Esophagus muscularis mucosa (tissue), 4 donors: ENCODE data around the gene GMCL1. TPM values are rescaled to one million over a fixed set of nuclear protein-coding genes. Genes with fewer than 3 reads are reported as not detected.

Source experiments
- DNase-seq: peaks from one replicate; pipeline ENCODE4 v3.0.0-alpha.2; 2017; ENCODE audit errors: extremely low spot score
- H3K27ac ChIP-seq, 4 donors: fragments of 200-600 bp; sonication (generic); replicated peaks in 1 of 4; 1 replicate in 3 of 4; 2 replicates in 1 of 4; pipeline ENCODE4 v1.5.1; 2016 to 2019; ENCODE audit warnings: mild to moderate bottlenecking in 1 of 4
- H3K27me3 ChIP-seq, 4 donors: fragments of 200-600 bp; sonication (generic); one replicate each; pipeline versions ENCODE4 v1.5.1 to v1.6.0; 2016 to 2019
- H3K36me3 ChIP-seq, 4 donors: fragments of 200-600 bp; sonication (generic); one replicate each; pipeline ENCODE4 v1.5.1; 2016 to 2019
- H3K4me1 ChIP-seq, 4 donors: fragments of 200-600 bp; sonication (generic); one replicate each; pipeline ENCODE4 v1.5.1; 2016 to 2019
- H3K4me3 ChIP-seq, 4 donors: fragments of 200-600 bp; sonication (generic); 1 replicate in 2 of 4; 2 replicates in 2 of 4; pipeline ENCODE4 v1.5.1; 2016 to 2019; ENCODE audit warnings: mild to moderate bottlenecking in 4 of 4, moderate library complexity in 1 of 4
- H3K9me3 ChIP-seq, 4 donors: fragments of 200-600 bp; sonication (generic); 1 replicate in 3 of 4; 2 replicates in 1 of 4; pipeline ENCODE4 v1.5.1; 2016 to 2019
- EP300 ChIP-seq: sonication (generic); formaldehyde crosslinking; IDR thresholded peaks from one replicate; pipeline ENCODE4 v1.6.1; 2017; ENCODE audit warnings: antibody characterized with exemption
- POLR2A ChIP-seq: fragments of 450-650 bp; IDR thresholded peaks from one replicate; pipeline ENCODE4 v1.6.1; 2017; ENCODE audit warnings: antibody characterized with exemption, moderate library complexity, mild to moderate bottlenecking, low read depth
- POLR2AphosphoS5 ChIP-seq, 2 donors: sonication (generic); formaldehyde crosslinking; IDR thresholded peaks; one replicate each; pipeline ENCODE4 v1.6.1; 2017; ENCODE audit warnings: antibody characterized with exemption in 2 of 2
- WGBS: methylation state at CpG from one replicate; pipeline ENCODE4 v1.1.5; 2018; 5-methylcytosine and 5-hydroxymethylcytosine counted together
- intact Hi-C: fragments of 100-400 bp; cut with DNase I; formaldehyde crosslinking; loops from one replicate; pipeline ENCODE4 v1.15.1; 2023
- total RNA-seq, 4 donors: library from RNA; depleted of rRNA; stranded (reverse); fragments of >200 nt; gene quantifications; one replicate each; pipeline versions ENCODE4 v1.1.0 to v1.2.1, GENCODE V29; 2016
- TF ChIP-seq, protein P1 (sequence below), 3 experiments: fragments of 200-600 bp in 2 of 3; fragments of 450-650 bp in 1 of 3; sonication (generic) in 2 of 3; IDR thresholded peaks; one replicate each; pipeline ENCODE4 v1.5.1; 2017 to 2019; ENCODE audit warnings: antibody characterized with exemption in 3 of 3, mild to moderate bottlenecking in 2 of 3, moderate library complexity in 1 of 3

Gene GMCL1
- total RNA-seq, 4 donors from 2014 or later, result 9.5 to 13.7 (median 10.3) TPM

GRCh38 chr2:69843993-69844392 lies 14.5 kb downstream of the GMCL1 start:
- no peak for DNase-seq
- no peak overlapping the region for H3K4me3 ChIP-seq
- no peaks in the 10 kb centered on the region for H3K27me3 ChIP-seq
- H3K4me1 ChIP-seq, result no peaks in the 10 kb centered on the region
- TF ChIP-seq, protein P1, sequence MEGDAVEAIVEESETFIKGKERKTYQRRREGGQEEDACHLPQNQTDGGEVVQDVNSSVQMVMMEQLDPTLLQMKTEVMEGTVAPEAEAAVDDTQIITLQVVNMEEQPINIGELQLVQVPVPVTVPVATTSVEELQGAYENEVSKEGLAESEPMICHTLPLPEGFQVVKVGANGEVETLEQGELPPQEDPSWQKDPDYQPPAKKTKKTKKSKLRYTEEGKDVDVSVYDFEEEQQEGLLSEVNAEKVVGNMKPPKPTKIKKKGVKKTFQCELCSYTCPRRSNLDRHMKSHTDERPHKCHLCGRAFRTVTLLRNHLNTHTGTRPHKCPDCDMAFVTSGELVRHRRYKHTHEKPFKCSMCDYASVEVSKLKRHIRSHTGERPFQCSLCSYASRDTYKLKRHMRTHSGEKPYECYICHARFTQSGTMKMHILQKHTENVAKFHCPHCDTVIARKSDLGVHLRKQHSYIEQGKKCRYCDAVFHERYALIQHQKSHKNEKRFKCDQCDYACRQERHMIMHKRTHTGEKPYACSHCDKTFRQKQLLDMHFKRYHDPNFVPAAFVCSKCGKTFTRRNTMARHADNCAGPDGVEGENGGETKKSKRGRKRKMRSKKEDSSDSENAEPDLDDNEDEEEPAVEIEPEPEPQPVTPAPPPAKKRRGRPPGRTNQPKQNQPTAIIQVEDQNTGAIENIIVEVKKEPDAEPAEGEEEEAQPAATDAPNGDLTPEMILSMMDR (IDR thresholded peaks at IDR 0.05), result no peak
- no peak for TF ChIP-seq POLR2AphosphoS5 (IDR thresholded peaks at IDR 0.05)
- TF ChIP-seq POLR2A, result no peak
- no peak for TF ChIP-seq EP300
- intact Hi-C loops, result no loop called here
- peaks cover 13 to 81% (median 35%) of the 10 kb centered on the region in 4 donors for H3K36me3 ChIP-seq
- H3K9me3 ChIP-seq, result no peaks in the 10 kb centered on the region
- no peak overlapping the region for H3K27ac ChIP-seq

- intact Hi-C loops, result no loop called here
- Histone ChIP-seq H3K27ac (no peak overlapping the region), H3K36me3 (peaks cover 13 to 82% (median 34%) of the 10 kb centered on the region in 4 donors), H3K27me3 (no peaks in the 10 kb centered on the region), H3K9me3 (no peaks in the 10 kb centered on the region), H3K4me3 (no peak overlapping the region), H3K4me1 (no peaks in the 10 kb centered on the region)
- 93% methylated on average over 3 of the region's 3 CpGs for WGBS
- no peak for DNase-seq
- TF ChIP-seq, protein P1 (IDR thresholded peaks at IDR 0.05), result no peak
- no peak for TF ChIP-seq POLR2AphosphoS5 (IDR thresholded peaks at IDR 0.05)
- TF ChIP-seq POLR2A, result no peak
- no peak for TF ChIP-seq EP300
Observed at GRCh38 chr2:69844560-69844959, 15.1 kb downstream of the GMCL1 start.

- Histone ChIP-seq H3K27ac (no peak overlapping the region), H3K27me3 (no peaks in the 10 kb centered on the region), H3K9me3 (no peaks in the 10 kb centered on the region), H3K36me3 (peaks cover 17 to 81% (median 34%) of the 10 kb centered on the region in 4 donors), H3K4me3 (no peak overlapping the region), H3K4me1 (no peaks in the 10 kb centered on the region)
- intact Hi-C loops, result no loop called here
- 89% methylated on average over 9 of the region's 9 CpGs for WGBS
- TF ChIP-seq EP300, result no peak
- TF ChIP-seq POLR2A, result no peak
- no peak for TF ChIP-seq POLR2AphosphoS5 (IDR thresholded peaks at IDR 0.05)
- TF ChIP-seq, protein P1 (IDR thresholded peaks at IDR 0.05), result no peak
- DNase-seq, result no peak
Observed at GRCh38 chr2:69846182-69847067, 17.0 kb downstream of the GMCL1 start.

DNA sequence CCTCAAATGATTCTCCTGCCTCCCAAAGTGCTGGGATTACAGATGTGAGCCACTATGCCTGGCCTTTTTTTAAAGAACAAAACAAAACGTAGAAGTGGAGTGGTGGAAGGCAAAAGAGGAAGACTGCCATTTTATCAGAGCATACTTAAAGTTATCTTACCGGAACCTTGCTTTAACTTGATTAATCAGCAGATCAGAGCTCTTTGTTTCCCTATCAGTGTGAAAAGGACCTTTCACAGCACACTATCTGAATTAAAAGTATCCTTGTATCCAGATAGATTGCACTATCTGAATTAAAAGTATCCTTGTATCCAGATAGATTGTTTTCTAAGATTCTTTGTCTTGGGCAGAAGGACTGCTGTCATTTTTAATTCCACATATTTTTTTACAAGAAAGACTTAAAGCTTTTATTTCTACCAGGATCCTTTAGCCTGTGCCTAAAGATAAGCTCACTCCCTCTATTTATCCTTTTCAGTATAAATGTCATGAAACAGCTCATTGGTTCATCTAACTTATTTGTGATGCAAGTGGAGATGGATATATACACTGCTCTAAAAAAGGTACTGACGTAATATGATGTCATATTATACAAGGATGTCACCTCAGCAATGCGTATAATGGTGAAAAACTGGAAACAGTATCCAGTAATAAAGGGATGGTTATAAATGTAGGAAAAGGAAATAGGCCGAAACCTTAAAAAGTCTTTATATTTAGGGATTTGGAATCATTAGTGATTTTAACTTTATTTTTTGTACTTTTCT lies 17.8 kb downstream of the GMCL1 start:
- intact Hi-C loops, result no loop called here
- Histone ChIP-seq H3K4me3 (no peak overlapping the region), H3K27ac (no peak overlapping the region), H3K27me3 (no peaks in the 10 kb centered on the region), H3K4me1 (no peaks in the 10 kb centered on the region), H3K9me3 (no peaks in the 10 kb centered on the region), H3K36me3 (peaks cover 17 to 85% (median 35%) of the 10 kb centered on the region in 4 donors)
- WGBS, result 95% methylated on average over 5 of the region's 5 CpGs
- DNase-seq, result no peak
- TF ChIP-seq EP300 (no peak), POLR2A (no peak), POLR2AphosphoS5 (IDR thresholded peaks at IDR 0.05) (no peak)
- TF ChIP-seq, protein P1 (IDR thresholded peaks at IDR 0.05), result no peak
